IPS-15b (cell line): ENCODE data around the gene NELL1.

Source experiments
- H3K27me3 ChIP-seq: one replicate; pipeline ENCODE4 v1.6.1; 2013; ENCODE audit warnings: low read length; ENCODE audit not compliant: control insufficient read depth, insufficient read depth
- H3K36me3 ChIP-seq: one replicate; pipeline ENCODE4 v1.6.1; 2013; ENCODE audit warnings: low read length; ENCODE audit not compliant: control insufficient read depth, insufficient read depth
- H3K4me1 ChIP-seq: one replicate; pipeline ENCODE4 v1.6.1; 2013; ENCODE audit warnings: mild to moderate bottlenecking, low read length; ENCODE audit not compliant: control insufficient read depth, insufficient read depth
- H3K4me3 ChIP-seq: one replicate; pipeline ENCODE4 v1.5.1; 2013; ENCODE audit warnings: low read depth, low read length
- H3K9ac ChIP-seq: one replicate; pipeline ENCODE4 v1.6.1; 2013; ENCODE audit warnings: low read depth, mild to moderate bottlenecking, low read length
- H3K9me3 ChIP-seq: one replicate; pipeline ENCODE4 v1.6.1; 2013; ENCODE audit warnings: mild to moderate bottlenecking, low read length; ENCODE audit not compliant: control insufficient read depth, insufficient read depth

Gene NELL1

GRCh38 chr11:21447871-21448270 is 778.5 kb downstream of the NELL1 start:
- Histone ChIP-seq H3K9me3 (no peaks in the 10 kb centered on the region), H3K36me3 (no peaks in the 10 kb centered on the region), H3K4me3 (no peak overlapping the region), H3K27me3 (no peaks in the 10 kb centered on the region), H3K9ac (no peak overlapping the region), H3K4me1 (peaks cover 6% of the 10 kb centered on the region)

- H3K9ac ChIP-seq = no peak overlapping the region
- no peak overlapping the region for H3K4me3 ChIP-seq
- H3K36me3 ChIP-seq = no peaks in the 10 kb centered on the region
- no peaks in the 10 kb centered on the region for H3K4me1 ChIP-seq
- no peaks in the 10 kb centered on the region for H3K9me3 ChIP-seq
- no peaks in the 10 kb centered on the region for H3K27me3 ChIP-seq
These were observed 786.8 kb downstream of the NELL1 start for GRCh38 chr11:21456186-21456585.

GRCh38 chr11:21460082-21460481 is 790.7 kb downstream of the NELL1 start:
- Histone ChIP-seq H3K36me3 (no peaks in the 10 kb centered on the region), H3K9me3 (no peaks in the 10 kb centered on the region), H3K4me1 (no peaks in the 10 kb centered on the region), H3K27me3 (no peaks in the 10 kb centered on the region), H3K4me3 (no peak overlapping the region), H3K9ac (no peak overlapping the region)

- no peaks in the 10 kb centered on the region for H3K36me3 ChIP-seq
- no peak overlapping the region for H3K4me3 ChIP-seq
- no peaks in the 10 kb centered on the region for H3K9me3 ChIP-seq
- H3K9ac ChIP-seq = no peak overlapping the region
- no peaks in the 10 kb centered on the region for H3K27me3 ChIP-seq
- no peaks in the 10 kb centered on the region for H3K4me1 ChIP-seq
These were observed 792.3 kb downstream of the NELL1 start for GRCh38 chr11:21461701-21462100.

- Histone ChIP-seq H3K9ac (no peak overlapping the region), H3K36me3 (no peaks in the 10 kb centered on the region), H3K9me3 (no peaks in the 10 kb centered on the region)
These were observed 795.3 kb downstream of the NELL1 start for GRCh38 chr11:21464601-21465193.

GRCh38 chr11:21465203-21465602 is 795.8 kb downstream of the NELL1 start:
- Histone ChIP-seq H3K4me3 (no peak overlapping the region), H3K9me3 (no peaks in the 10 kb centered on the region), H3K9ac (no peak overlapping the region), H3K36me3 (no peaks in the 10 kb centered on the region), H3K27me3 (no peaks in the 10 kb centered on the region), H3K4me1 (no peaks in the 10 kb centered on the region)

More at GRCh38 chr11:21464601-21465193, 795.3 kb downstream of the NELL1 start:
- H3K4me3 ChIP-seq = no peak overlapping the region
- no peaks in the 10 kb centered on the region for H3K4me1 ChIP-seq
- H3K27me3 ChIP-seq = no peaks in the 10 kb centered on the region

- Histone ChIP-seq H3K4me1 (no peaks in the 10 kb centered on the region), H3K27me3 (no peaks in the 10 kb centered on the region), H3K36me3 (no peaks in the 10 kb centered on the region), H3K9ac (no peak overlapping the region), H3K9me3 (no peaks in the 10 kb centered on the region), H3K4me3 (no peak overlapping the region)
These were observed 796.5 kb downstream of the NELL1 start for GRCh38 chr11:21465920-21466319.

- no peaks in the 10 kb centered on the region for H3K4me1 ChIP-seq
- H3K4me3 ChIP-seq = no peak overlapping the region
- H3K9ac ChIP-seq = no peak overlapping the region
- no peaks in the 10 kb centered on the region for H3K9me3 ChIP-seq
- no peaks in the 10 kb centered on the region for H3K36me3 ChIP-seq
- no peaks in the 10 kb centered on the region for H3K27me3 ChIP-seq
These were observed 801.1 kb downstream of the NELL1 start for GRCh38 chr11:21470521-21470920.

GRCh38 chr11:21472261-21472660 is 802.9 kb downstream of the NELL1 start:
- no peak overlapping the region for H3K4me3 ChIP-seq
- H3K4me1 ChIP-seq = peaks cover 6% of the 10 kb centered on the region
- no peaks in the 10 kb centered on the region for H3K36me3 ChIP-seq
- no peaks in the 10 kb centered on the region for H3K9me3 ChIP-seq
- no peak overlapping the region for H3K9ac ChIP-seq
- H3K27me3 ChIP-seq = no peaks in the 10 kb centered on the region

GRCh38 chr11:21474529-21474928 is 805.1 kb downstream of the NELL1 start:
- Histone ChIP-seq H3K9ac (no peak overlapping the region), H3K9me3 (no peaks in the 10 kb centered on the region), H3K36me3 (no peaks in the 10 kb centered on the region), H3K4me1 (peaks cover 6% of the 10 kb centered on the region), H3K27me3 (no peaks in the 10 kb centered on the region), H3K4me3 (no peak overlapping the region)

- no peak overlapping the region for H3K4me3 ChIP-seq
- H3K36me3 ChIP-seq = no peaks in the 10 kb centered on the region
These were observed 805.9 kb downstream of the NELL1 start for GRCh38 chr11:21475276-21475675.

GRCh38 chr11:21476588-21476987 is 807.2 kb downstream of the NELL1 start:
- H3K36me3 ChIP-seq = no peaks in the 10 kb centered on the region
- no peak overlapping the region for H3K4me3 ChIP-seq
- peaks cover 6% of the 10 kb centered on the region for H3K4me1 ChIP-seq
- no peaks in the 10 kb centered on the region for H3K9me3 ChIP-seq
- no peaks in the 10 kb centered on the region for H3K27me3 ChIP-seq
- H3K9ac ChIP-seq = no peak overlapping the region

More at GRCh38 chr11:21475276-21475675, 805.9 kb downstream of the NELL1 start:
- Histone ChIP-seq H3K9ac (no peak overlapping the region), H3K9me3 (no peaks in the 10 kb centered on the region), H3K4me1 (peaks cover 6% of the 10 kb centered on the region), H3K27me3 (no peaks in the 10 kb centered on the region)
